Purkinje cell (primary cell): ENCODE data around the gene HTR5A. TPM values are rescaled to one million over a fixed set of nuclear protein-coding genes. Genes with fewer than 3 reads are reported as not detected.

Source experiments
- polyA plus RNA-seq: library from polyadenylated mRNA; unstranded; fragments of >200 nt; fragmentation: Nextera tagmentation; gene quantifications from 2 replicates; pipeline ENCODE4 v1.2.1, GENCODE V29; 2014

Gene HTR5A
- 60.9 and 79.7 TPM in 2 replicates for polyA plus RNA-seq

DNA sequence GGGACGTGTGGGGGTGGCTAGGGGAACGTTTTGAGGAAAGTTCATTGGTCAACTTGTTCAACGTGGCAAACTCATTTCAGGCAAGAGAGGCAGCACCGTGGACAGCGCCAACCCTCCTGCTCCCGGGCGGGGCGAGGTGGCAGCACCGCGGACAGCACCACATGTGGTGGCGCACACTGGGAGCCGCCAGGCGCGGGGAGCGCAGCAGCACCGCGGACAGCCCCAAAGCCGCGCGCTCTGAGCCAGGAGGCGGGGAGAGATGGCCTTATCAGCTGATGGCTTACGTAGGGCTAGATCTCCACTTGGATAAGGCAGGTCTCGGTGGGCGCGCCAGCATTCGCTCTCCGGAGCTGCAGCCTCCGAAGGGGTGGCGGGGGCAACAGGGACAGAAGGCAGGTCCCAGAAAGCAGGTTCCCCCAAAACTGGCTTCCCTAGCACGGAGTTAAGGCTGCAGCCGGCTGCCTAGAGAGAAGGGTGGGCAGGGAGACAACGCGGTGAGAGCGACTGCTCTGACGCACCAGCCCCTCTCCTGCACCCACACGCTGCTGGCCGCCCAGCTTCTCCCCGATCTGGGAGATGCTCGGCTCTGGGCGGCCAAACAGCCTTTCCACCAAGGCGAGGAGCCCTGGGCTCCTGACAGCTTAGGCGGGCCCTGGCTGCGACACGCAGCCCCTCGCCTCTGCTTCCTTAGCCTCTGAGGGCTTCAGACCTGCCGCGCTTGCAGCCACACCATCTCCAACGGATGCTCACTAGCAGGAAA is at the start of gene HTR5A:
Gene HTR5A (plus strand): TSS at position 333 of the 760 bp plus-strand sequence. CDS start 576 bp downstream, outside the sequence.

Other genes with a start within 250 kb of the HTR5A start
- 4.3 and 6.5 TPM in 2 replicates for gene PAXIP1, start 67.2 kb upstream of the HTR5A start, polyA plus RNA-seq
- 33.1 and 39.5 TPM in 2 replicates for gene INSIG1, start 227.6 kb downstream of the HTR5A start, polyA plus RNA-seq